NT2/D1 (cell line): Measurements from ENCODE around the gene SDK1.

Experiments used
- DNase-seq: peaks from one replicate; pipeline ENCODE4 v3.0.0-alpha.2; 2011; ENCODE audit warnings: low read depth, low spot score
- H3K27me3 ChIP-seq: 2 replicates; pipeline ENCODE4 v1.6.0; 2011; ENCODE audit warnings: mild to moderate bottlenecking; ENCODE audit not compliant: insufficient read length, insufficient read depth
- H3K36me3 ChIP-seq: 2 replicates; pipeline ENCODE4 v1.6.1; 2011; ENCODE audit warnings: mild to moderate bottlenecking, low read length, mixed read lengths; ENCODE audit not compliant: insufficient read depth, insufficient read length
- H3K4me1 ChIP-seq: 2 replicates; pipeline ENCODE4 v1.5.1; 2011; ENCODE audit not compliant: insufficient read depth, insufficient read length
- H3K4me3 ChIP-seq: 2 replicates; pipeline ENCODE4 v1.5.1; 2011; ENCODE audit warnings: low read depth; ENCODE audit not compliant: insufficient read length
- H3K9ac ChIP-seq: 2 replicates; pipeline ENCODE4 v1.6.0; 2011; ENCODE audit warnings: low read depth; ENCODE audit not compliant: insufficient read length
- H3K9me3 ChIP-seq: 2 replicates; pipeline ENCODE4 v1.5.1; 2011; ENCODE audit warnings: mild to moderate bottlenecking, low read length; ENCODE audit not compliant: insufficient read depth
- SUZ12 ChIP-seq: IDR thresholded peaks from 2 replicates; pipeline ENCODE4 v1.6.1; 2011; ENCODE audit not compliant: insufficient read length, insufficient read depth; ENCODE audit errors: extremely low read depth
- YY1 ChIP-seq: IDR thresholded peaks from 2 replicates; pipeline ENCODE4 v1.6.1; 2011; ENCODE audit not compliant: insufficient read length, insufficient read depth
- ZNF274 ChIP-seq: IDR thresholded peaks from 2 replicates; pipeline ENCODE4 v1.6.1; 2011; ENCODE audit warnings: mild to moderate bottlenecking, low read depth, low read length

SDK1 gene

DNA sequence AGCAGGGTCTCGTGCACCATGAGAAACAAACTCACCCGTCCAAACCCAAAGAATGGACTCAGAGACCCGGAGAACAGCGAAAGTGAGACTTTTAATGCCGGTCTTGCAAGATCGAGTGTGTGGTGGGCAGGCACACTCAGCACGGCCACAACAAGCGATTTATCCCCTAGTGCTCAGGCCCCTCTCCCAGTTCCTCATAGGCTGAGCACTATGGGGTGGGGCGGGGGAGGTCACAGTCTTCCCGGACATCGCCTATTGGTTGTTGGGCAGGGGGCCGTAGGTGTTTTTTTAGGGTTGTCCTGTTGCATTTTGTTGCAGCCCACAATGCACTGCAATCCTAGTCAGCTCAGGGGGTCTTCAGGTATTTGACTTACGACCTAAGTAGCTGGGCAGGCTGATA is 772.7 kb downstream of the SDK1 start:
- Histone ChIP-seq H3K27me3 (no peaks in the 10 kb centered on the region), H3K9ac (no peak overlapping the region), H3K4me1 (peaks cover 4% of the 10 kb centered on the region), H3K36me3 (no peaks in the 10 kb centered on the region), H3K9me3 (no peaks in the 10 kb centered on the region), H3K4me3 (no peak overlapping the region)
- no peak for TF ChIP-seq ZNF274
- no peak for TF ChIP-seq YY1
- TF ChIP-seq SUZ12: no peak
- no peak for DNase-seq

DNA sequence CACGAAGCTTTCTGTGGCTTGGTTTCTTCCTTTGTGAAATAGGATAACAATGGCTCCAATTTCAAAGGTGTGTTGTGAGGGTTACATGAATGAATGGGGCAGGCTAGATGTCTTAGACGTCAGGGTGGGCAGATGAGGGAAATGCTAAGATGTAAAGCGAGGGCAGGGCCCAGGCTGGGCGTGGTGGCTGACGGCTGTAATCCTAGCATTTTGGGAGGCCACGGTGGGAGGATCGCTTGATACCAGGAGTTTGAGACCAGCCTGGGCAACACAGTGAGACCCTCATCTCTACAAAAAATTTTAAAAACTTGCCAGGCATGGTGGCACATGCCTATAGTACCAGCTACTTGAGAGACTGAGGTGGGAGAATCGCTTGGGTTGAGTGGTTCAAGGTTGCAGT is 773.4 kb downstream of the SDK1 start:
- DNase-seq: no peak
- Histone ChIP-seq H3K4me1 (peaks cover 4% of the 10 kb centered on the region), H3K27me3 (no peaks in the 10 kb centered on the region), H3K9ac (no peak overlapping the region), H3K36me3 (no peaks in the 10 kb centered on the region), H3K4me3 (no peak overlapping the region), H3K9me3 (no peaks in the 10 kb centered on the region)
- TF ChIP-seq SUZ12 (no peak), YY1 (no peak), ZNF274 (no peak)

DNA sequence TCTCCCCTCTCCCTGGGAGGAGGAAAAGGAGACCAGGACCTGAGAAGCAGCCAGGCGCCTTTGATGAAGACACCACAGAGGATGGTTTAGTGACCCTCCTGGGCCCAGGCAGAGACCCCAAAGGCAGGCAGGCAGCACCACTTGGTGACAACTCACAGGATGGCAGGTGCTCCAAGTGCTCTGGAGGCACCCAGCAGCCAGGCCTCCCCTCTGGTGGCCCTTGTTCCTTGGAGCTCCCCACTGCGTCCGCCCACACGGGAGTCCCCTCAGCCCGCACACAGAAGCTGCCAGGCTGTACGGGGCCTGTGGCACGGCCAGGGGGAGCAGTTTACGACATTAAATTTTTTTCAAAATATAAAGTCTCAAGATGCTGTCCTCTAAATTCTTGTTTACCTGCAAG is 773.9 kb downstream of the SDK1 start:
- H3K4me3 ChIP-seq: no peak overlapping the region
- H3K9me3 ChIP-seq: no peaks in the 10 kb centered on the region
- DNase-seq: no peak
- TF ChIP-seq ZNF274 (no peak), YY1 (no peak), SUZ12 (no peak)
- H3K9ac ChIP-seq: no peak overlapping the region
- no peaks in the 10 kb centered on the region for H3K4me1 ChIP-seq
- H3K36me3 ChIP-seq: no peaks in the 10 kb centered on the region
- no peaks in the 10 kb centered on the region for H3K27me3 ChIP-seq

DNA sequence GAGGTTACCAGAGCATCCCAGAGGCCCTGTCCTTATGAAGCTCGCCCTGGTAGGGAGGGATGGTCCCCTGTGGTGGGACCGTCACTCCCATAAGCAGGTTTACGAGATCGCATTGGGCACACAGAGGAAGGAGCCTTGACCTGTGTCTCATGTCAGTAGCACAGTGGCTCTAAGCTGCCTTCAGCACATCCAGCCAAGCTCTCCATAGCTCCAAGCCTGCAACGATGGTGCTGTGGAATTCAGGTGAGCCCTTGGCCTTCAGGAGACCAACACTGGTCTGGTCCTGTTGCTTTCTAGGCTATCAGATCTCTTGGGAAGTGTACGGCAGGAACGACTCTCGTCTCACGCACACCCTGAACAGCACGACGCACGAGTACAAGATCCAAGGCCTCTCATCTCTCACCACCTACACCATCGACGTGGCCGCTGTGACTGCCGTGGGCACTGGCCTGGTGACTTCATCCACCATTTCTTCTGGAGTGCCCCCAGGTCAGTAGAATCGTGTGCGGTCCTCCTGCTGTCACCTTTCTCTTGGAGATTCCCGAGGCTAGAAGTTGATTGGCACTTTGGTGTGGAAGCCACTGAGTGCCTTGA is 775.7 kb downstream of the SDK1 start:
- Histone ChIP-seq H3K9ac (no peak overlapping the region), H3K4me1 (no peaks in the 10 kb centered on the region), H3K4me3 (no peak overlapping the region), H3K9me3 (no peaks in the 10 kb centered on the region), H3K36me3 (no peaks in the 10 kb centered on the region), H3K27me3 (no peaks in the 10 kb centered on the region)
- TF ChIP-seq YY1 (no peak), ZNF274 (no peak), SUZ12 (no peak)
- no peak for DNase-seq

DNA sequence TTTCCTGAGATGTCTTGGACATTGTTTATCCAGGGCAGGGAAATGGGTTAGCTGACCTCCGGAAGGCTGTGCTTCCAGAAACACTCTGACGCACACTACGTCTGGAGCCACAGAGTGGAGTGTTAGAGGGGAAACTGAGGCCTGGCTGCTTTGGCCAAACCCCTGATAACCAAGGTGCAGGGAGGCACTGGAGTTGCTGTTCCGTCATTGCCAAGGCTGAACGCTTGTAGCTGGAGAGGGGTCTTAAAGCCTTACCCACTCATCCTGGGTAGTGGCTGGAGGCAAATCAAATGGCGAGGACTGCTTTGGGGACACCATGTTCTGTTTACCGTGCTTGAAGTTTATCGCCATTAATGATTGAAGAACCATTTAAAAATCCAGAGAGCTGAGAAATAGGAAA is 776.9 kb downstream of the SDK1 start:
- TF ChIP-seq YY1: no peak
- no peak for TF ChIP-seq SUZ12
- TF ChIP-seq ZNF274: no peak
- Histone ChIP-seq H3K4me3 (no peak overlapping the region), H3K36me3 (no peaks in the 10 kb centered on the region), H3K9ac (no peak overlapping the region), H3K27me3 (no peaks in the 10 kb centered on the region), H3K4me1 (no peaks in the 10 kb centered on the region), H3K9me3 (no peaks in the 10 kb centered on the region)
- no peak for DNase-seq

DNA sequence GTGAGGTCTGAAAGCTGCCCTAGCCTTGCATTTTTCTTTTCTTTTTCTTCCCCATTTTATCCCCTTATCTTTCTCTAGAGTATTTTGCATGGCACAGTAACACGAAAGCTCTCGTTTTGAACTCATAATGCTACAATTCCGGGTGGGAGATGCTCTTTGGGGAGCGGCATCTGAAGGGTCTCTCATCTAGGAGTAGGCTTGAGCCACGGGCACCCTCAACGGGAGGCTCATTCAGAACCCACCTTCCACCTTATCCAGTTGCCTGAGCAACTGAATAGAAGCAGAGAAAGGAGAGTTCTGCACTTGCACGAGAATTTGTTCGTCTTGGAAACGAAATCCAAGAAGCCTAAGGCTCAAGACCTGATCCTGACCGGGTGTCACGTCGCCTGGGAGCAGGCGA is 777.5 kb downstream of the SDK1 start:
- Histone ChIP-seq H3K27me3 (no peaks in the 10 kb centered on the region), H3K9ac (no peak overlapping the region), H3K9me3 (no peaks in the 10 kb centered on the region), H3K4me1 (no peaks in the 10 kb centered on the region), H3K36me3 (no peaks in the 10 kb centered on the region), H3K4me3 (no peak overlapping the region)
- TF ChIP-seq SUZ12 (no peak), ZNF274 (no peak), YY1 (no peak)
- DNase-seq: no peak

DNA sequence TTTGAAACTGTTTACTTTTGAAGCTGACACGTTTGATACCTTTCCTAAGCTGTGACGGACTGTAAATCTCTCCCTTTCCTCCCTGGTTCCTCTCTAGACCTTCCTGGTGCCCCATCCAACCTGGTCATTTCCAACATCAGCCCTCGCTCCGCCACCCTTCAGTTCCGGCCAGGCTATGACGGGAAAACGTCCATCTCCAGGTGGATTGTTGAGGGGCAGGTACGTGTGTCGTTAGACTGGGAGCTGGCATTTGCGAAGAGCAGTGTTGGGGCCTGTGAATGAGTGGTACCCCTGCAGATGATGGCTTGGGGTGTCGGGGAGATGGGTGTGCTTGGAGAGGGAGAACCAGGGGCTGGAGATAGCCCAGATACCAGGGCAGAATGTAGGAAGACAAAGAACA is 778.3 kb downstream of the SDK1 start:
- Histone ChIP-seq H3K4me1 (no peaks in the 10 kb centered on the region), H3K4me3 (no peak overlapping the region), H3K27me3 (no peaks in the 10 kb centered on the region), H3K9me3 (no peaks in the 10 kb centered on the region), H3K36me3 (no peaks in the 10 kb centered on the region), H3K9ac (no peak overlapping the region)
- no peak for TF ChIP-seq SUZ12
- no peak for DNase-seq

DNA sequence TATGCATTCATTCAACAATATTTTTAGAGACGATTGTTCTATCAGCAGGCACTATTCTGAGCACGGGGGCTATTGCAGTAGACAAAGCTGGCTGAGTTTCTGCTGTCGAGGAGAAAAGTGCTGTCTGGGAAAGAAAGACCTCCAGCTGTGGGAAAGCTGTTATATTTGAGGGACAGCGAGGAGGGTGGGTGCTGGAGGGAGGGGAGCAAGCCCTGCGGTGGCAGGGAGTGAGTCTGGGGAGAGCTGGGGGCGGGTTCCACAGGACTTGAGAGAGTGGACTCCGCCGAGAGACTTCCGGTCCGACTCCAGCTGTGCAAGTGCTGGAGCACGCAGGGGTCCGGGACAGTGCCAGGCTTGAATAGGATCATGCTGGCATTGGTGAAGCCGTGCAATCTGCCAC is 778.9 kb downstream of the SDK1 start:
- H3K36me3 ChIP-seq: no peaks in the 10 kb centered on the region
- H3K4me3 ChIP-seq: no peak overlapping the region
- H3K9ac ChIP-seq: no peak overlapping the region
- TF ChIP-seq ZNF274: no peak
- no peak for TF ChIP-seq YY1
- no peak for TF ChIP-seq SUZ12
- H3K9me3 ChIP-seq: no peaks in the 10 kb centered on the region
- DNase-seq: no peak
- H3K27me3 ChIP-seq: no peaks in the 10 kb centered on the region
- no peaks in the 10 kb centered on the region for H3K4me1 ChIP-seq
